GM06990 (cell line): Measurements from ENCODE around the gene PON2.

Source experiments
- DNase-seq: peaks from one replicate; pipeline ENCODE4 v3.0.0-alpha.2; 2011; ENCODE audit not compliant: insufficient read length; ENCODE audit errors: extremely low read depth
- H3K27me3 ChIP-seq: replicated peaks from 2 replicates; pipeline ENCODE4 v1.6.0; 2011; ENCODE audit warnings: low read length; ENCODE audit not compliant: control insufficient read depth, insufficient read depth
- H3K36me3 ChIP-seq: 2 replicates; pipeline ENCODE4 v1.5.1; 2011; ENCODE audit warnings: low read length; ENCODE audit not compliant: control insufficient read depth, insufficient read depth
- H3K4me3 ChIP-seq: replicated peaks from 2 replicates; pipeline ENCODE4 v1.5.1; 2011; ENCODE audit warnings: low read depth, mild to moderate bottlenecking, control low read depth, low read length
- CTCF ChIP-seq: IDR thresholded peaks from 2 replicates; pipeline ENCODE4 v1.5.1; 2011; ENCODE audit warnings: low read length, control low read depth, mild to moderate bottlenecking, inconsistent platforms; ENCODE audit not compliant: insufficient read depth, poor library complexity, severe bottlenecking

The PON2 gene

GRCh38 chr7:95367606-95368005, 67.2 kb downstream of the PON2 start:
- no peak for TF ChIP-seq CTCF
- DNase-seq = no peak

GRCh38 chr7:95365151-95365550, 69.7 kb downstream of the PON2 start:
- DNase-seq = no peak
- no peak for TF ChIP-seq CTCF
- no peaks in the 10 kb centered on the region for H3K27me3 ChIP-seq
- no peaks in the 10 kb centered on the region for H3K36me3 ChIP-seq
- no peak overlapping the region for H3K4me3 ChIP-seq

More at GRCh38 chr7:95367606-95368005, 67.2 kb downstream of the PON2 start:
- Histone ChIP-seq H3K36me3 (no peaks in the 10 kb centered on the region), H3K4me3 (no peak overlapping the region), H3K27me3 (no peaks in the 10 kb centered on the region)

GRCh38 chr7:95357623-95358022, 77.2 kb downstream of the PON2 start:
- TF ChIP-seq CTCF = no peak
- Histone ChIP-seq H3K36me3 (no peaks in the 10 kb centered on the region), H3K27me3 (no peaks in the 10 kb centered on the region), H3K4me3 (no peak overlapping the region)
- DNase-seq = no peak
